ENCODE data around the gene POMT1. TPM values are rescaled to one million over a fixed set of nuclear protein-coding genes. Genes with fewer than 3 reads are reported as not detected.
"Not testable (repeated sequence)": the region's sequence is repeated elsewhere in the genome, so short reads cannot be mapped to it uniquely, and the experiment has no call there.

Gene POMT1
- total RNA-seq, 1 donor from 2014 or later = 54.8 TPM

DNA sequence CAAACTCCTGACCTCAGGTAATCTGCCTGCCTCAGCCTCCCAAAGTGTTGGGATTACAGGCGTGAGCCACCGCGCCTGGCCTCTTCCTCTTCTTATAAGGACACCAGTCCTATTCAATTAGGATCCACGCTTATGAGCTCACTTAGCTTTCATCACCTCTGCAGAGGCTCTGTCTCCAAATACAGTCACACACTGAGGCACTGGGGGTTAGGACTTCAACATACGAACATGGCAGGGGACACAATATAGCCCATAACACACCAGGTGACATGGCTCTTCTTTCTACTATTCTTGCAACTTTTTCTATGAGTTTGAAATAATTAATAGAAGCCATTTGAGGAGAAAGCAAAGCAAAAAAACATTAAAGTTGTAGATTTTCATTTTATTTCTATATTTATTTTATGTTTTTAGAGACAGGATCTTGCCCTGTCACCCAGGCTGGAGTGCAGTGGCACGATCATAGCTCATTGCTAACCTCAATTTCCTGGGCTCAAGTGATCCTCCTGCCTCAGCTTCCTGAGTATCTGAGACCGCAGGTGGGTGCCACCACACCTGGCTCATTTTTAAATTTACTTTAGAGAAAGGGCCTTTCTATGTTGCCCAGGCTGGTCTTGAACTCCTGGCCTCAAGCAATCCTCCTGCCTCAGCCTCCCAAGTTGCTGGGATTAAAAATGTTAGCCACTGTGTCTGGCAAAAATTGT is 36.7 kb downstream of the POMT1 start:
- TF ChIP-seq, protein P1, sequence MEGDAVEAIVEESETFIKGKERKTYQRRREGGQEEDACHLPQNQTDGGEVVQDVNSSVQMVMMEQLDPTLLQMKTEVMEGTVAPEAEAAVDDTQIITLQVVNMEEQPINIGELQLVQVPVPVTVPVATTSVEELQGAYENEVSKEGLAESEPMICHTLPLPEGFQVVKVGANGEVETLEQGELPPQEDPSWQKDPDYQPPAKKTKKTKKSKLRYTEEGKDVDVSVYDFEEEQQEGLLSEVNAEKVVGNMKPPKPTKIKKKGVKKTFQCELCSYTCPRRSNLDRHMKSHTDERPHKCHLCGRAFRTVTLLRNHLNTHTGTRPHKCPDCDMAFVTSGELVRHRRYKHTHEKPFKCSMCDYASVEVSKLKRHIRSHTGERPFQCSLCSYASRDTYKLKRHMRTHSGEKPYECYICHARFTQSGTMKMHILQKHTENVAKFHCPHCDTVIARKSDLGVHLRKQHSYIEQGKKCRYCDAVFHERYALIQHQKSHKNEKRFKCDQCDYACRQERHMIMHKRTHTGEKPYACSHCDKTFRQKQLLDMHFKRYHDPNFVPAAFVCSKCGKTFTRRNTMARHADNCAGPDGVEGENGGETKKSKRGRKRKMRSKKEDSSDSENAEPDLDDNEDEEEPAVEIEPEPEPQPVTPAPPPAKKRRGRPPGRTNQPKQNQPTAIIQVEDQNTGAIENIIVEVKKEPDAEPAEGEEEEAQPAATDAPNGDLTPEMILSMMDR (IDR thresholded peaks at IDR 0.05; ENCODE audit: unreplicated experiment) = no peak

DNA sequence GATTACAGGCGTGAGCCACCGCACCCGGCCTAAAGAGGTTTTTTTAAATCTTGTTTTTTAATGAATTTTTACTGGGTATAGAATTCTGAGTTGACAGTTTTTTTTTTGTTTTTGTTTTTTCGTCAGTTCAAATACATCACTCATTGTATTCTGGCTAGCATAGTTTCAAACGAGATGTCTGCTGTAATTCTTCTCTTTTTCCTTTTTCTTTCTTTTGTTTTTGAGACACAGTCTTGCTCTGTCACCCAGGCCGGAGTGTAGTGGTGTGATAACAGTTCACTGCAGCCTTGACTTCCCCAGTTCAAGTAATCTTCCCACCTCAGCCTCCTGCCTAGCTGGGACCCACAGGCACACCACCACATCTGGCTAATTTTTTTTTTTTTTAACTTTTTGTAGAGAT is 40.4 kb downstream of the POMT1 start:
- Mint-ChIP-seq H3K4me1 (no peaks in the 10 kb centered on the region), H3K36me3 (peaks cover 8% of the 10 kb centered on the region), H3K27me3 (ENCODE audit: low read depth) (peaks cover 14% of the 10 kb centered on the region), H3K9me3 (peaks cover 18% of the 10 kb centered on the region), H3K27ac (no peak overlapping the region), H3K4me3 (no peak overlapping the region)
- TF ChIP-seq, protein P1 (IDR thresholded peaks at IDR 0.05; ENCODE audit: unreplicated experiment) = no peak
- DNase-seq (ENCODE audit: low spot score in 2 of 2, unreplicated experiment in 2 of 2) = no peak

More for the DNA sequence above, 36.7 kb downstream of the POMT1 start:
- H3K27me3 Mint-ChIP-seq (ENCODE audit: low read depth) = no peaks in the 10 kb centered on the region
- DNase-seq (ENCODE audit: low spot score in 2 of 2, unreplicated experiment in 2 of 2) = no peak
- H3K36me3 Mint-ChIP-seq = peaks cover 6% of the 10 kb centered on the region
- peaks cover 15% of the 10 kb centered on the region for H3K9me3 Mint-ChIP-seq
- no peaks in the 10 kb centered on the region for H3K4me1 Mint-ChIP-seq
- no peak overlapping the region for H3K27ac Mint-ChIP-seq
- no peak overlapping the region for H3K4me3 Mint-ChIP-seq

DNA sequence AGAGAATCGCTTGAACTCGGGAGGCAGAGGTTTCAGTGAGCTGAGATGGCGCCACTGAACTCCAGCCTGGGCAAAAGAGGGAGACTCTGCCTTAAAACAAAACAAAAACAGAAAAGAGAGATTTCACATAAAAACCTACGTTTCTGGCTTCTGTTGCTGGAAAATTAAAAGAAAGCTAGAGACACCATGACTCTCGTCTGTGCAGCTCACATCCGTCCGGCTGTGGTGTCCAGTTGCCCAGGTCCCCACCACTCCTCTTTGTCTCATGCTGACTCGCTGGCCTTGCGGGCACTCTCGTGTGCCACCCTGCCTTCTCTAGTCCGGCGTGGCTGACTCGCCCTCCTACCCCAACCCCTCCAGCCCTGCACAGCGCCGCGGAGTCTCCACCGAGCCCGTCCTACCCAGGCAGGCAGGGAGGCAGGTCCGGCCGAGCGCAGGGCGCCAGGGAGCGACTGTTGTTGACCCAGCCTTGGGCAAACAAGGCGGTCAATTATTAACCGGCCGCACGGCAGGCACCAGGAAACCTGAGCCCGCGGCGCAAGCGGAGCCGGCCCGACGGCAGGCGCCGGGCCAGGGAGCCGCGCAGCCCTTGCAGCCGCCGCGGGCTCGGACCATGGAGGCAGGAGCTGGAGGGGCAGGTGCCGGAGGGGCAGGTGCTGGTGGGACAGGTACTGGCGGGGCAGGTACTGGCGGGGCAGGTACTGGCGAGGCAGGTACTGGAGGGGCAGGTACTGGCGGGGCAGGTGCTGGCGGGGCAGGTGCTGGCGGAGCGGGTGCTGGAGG is 42.5 kb downstream of the POMT1 start, which contains the start of gene PRRT1B:
Gene PRRT1B, plus strand, starts transcription at position 521 of the 783 bp plus-strand sequence. Its CDS starts 93 bp downstream, at position 614.
- peaks cover 8% of the 10 kb centered on the region for H3K36me3 Mint-ChIP-seq
- H3K27me3 Mint-ChIP-seq (ENCODE audit: low read depth) = peaks cover 25% of the 10 kb centered on the region
- H3K4me3 Mint-ChIP-seq = peak within 1 kb of the TSS; percentile 17
- H3K27ac Mint-ChIP-seq = no peak within 1 kb of the TSS
- peaks cover 18% of the 10 kb centered on the region for H3K9me3 Mint-ChIP-seq
- H3K4me1 Mint-ChIP-seq = no peaks in the 10 kb centered on the region
- TF ChIP-seq, protein P1 (IDR thresholded peaks at IDR 0.05; ENCODE audit: unreplicated experiment) = no peak
- DNase-seq (ENCODE audit: low spot score in 2 of 2, unreplicated experiment in 2 of 2) = no peak

DNA sequence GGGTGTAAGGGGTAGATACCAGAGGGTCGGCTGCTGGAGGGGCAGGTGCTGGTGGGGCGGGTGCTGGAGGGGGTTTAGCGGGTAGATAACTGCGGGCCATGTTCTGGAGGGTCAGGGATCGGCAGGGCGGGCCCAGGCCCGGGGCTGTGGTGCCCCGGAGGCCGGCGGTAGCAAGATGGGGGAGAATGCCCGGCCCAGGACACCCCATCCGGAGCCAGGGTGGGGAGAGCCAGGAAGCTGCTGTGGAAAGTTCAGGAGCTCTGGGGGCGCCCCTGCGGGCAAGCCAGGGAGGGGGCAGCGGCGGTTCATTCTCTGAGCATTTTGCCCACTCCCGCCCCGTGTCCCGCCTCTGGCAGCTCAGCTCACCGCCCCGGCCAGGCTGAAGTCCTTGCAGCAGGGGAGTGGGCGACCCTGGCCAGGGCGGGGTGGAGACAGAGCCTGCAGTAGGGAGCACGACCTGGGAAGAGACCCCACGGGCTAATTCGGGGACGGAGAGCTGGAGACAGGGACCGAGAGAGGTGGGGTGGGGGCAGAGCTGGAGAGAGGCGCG is 43.1 kb downstream of the POMT1 start:
- H3K36me3 Mint-ChIP-seq = peaks cover 8% of the 10 kb centered on the region
- no peaks in the 10 kb centered on the region for H3K4me1 Mint-ChIP-seq
- peaks cover 18% of the 10 kb centered on the region for H3K9me3 Mint-ChIP-seq
- H3K27ac Mint-ChIP-seq = no peak overlapping the region
- peaks cover 25% of the 10 kb centered on the region for H3K27me3 Mint-ChIP-seq (ENCODE audit: low read depth)
- H3K4me3 Mint-ChIP-seq = peak overlapping the region; percentile 17
- no peak for DNase-seq (ENCODE audit: low spot score in 2 of 2, unreplicated experiment in 2 of 2)
- TF ChIP-seq, protein P1 (IDR thresholded peaks at IDR 0.05; ENCODE audit: unreplicated experiment) = no peak

DNA sequence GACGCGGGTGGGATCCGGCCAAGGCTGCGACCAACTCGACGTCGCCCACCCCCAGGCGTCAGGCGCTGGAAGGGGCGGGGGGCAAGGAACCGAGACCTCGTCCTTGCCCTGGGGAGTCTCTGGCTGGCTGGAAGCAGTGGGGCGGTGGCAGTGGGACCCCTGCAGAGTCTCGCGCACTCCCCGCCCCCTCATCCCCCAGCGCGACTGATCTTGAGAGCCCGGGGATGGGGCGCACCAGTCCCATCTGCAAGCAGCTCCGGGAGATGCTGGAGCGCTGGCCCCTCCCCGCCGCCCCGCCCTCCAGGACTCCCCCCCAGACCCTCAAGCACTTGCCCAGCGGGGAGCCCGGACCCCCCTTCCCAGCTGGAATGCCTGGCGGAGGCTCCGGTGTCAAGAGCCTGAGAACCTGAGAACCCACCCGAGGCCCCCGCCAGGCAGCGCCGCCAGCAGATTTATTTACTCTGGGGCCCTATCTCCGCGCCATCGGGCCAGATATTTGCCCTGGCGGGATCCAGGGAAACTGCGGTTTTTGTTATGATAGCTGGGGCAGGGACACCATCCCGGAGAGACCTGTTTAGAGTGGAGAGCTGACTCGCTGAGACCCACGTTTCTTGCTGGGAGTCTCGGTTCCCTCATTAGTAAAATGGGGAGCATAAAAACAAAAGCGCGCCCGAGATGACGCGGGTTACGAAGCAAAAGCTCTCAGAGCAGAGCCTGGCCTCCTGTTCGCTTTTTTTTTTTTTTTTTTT is 43.8 kb downstream of the POMT1 start:
- Mint-ChIP-seq H3K4me3 (peak overlapping the region; percentile 19), H3K27ac (no peak overlapping the region), H3K9me3 (peaks cover 18% of the 10 kb centered on the region), H3K4me1 (no peaks in the 10 kb centered on the region), H3K36me3 (peaks cover 8% of the 10 kb centered on the region), H3K27me3 (ENCODE audit: low read depth) (peaks cover 27% of the 10 kb centered on the region)
- TF ChIP-seq, protein P1 (IDR thresholded peaks at IDR 0.05; ENCODE audit: unreplicated experiment) = no peak
- DNase-seq (ENCODE audit: low spot score in 2 of 2, unreplicated experiment in 2 of 2) = no peak

DNA sequence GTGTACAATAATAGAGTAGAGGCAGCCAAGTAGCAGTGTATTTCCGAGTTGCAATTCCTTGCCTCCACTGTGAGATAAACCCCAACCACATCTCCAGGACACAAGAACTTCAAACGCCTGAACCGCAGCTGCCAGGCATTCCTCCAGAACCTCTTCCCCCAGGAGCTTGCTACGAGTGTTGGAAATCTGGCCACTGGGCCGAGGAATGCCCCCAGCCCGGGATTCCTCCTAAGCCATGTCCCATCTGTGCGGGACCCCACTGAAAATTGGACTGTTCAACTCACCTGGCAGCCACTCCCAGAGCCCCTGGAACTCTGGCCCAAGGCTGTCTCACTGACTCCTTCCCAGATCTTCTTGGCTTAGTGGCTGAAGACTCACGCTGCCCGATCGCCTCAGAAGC is 46.5 kb downstream of the POMT1 start:
- not testable (repeated sequence) for H3K9me3 Mint-ChIP-seq; DNase-seq (ENCODE audit: low spot score in 2 of 2, unreplicated experiment in 2 of 2); H3K4me1 Mint-ChIP-seq; H3K36me3 Mint-ChIP-seq; H3K27ac Mint-ChIP-seq; H3K4me3 Mint-ChIP-seq
- H3K27me3 Mint-ChIP-seq (ENCODE audit: low read depth) = peaks cover 49% of the 10 kb centered on the region

DNA sequence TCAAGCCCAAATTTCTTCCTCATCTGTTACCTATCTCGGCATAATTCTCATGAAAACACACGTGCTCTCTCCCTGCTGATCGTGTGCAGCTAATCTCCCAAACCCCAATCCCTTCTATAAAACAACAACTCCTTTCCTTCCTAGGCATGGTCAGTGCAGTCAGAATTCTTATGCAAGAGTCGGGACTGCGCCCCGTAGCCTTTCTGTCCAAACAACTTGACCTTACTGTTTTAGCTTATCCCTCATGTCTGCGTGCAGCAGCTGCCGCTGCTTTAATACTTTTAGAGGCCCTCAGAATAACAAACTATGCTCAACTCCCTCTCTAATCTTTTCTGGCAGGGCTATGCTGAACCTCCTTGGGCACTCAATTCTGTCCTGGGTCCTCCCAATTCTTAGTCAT is 47.7 kb downstream of the POMT1 start:
- not testable (repeated sequence) for H3K27ac Mint-ChIP-seq; H3K4me3 Mint-ChIP-seq; DNase-seq (ENCODE audit: low spot score in 2 of 2, unreplicated experiment in 2 of 2); H3K9me3 Mint-ChIP-seq; H3K36me3 Mint-ChIP-seq; H3K4me1 Mint-ChIP-seq
- H3K27me3 Mint-ChIP-seq (ENCODE audit: low read depth) = peaks cover 56% of the 10 kb centered on the region

Data from mesothelial cell of epicardium (in vitro differentiated cells).